NCI-H128 (cell line): ENCODE measurements around the gene IGSF11.
"Not testable (repeated sequence)": the region's sequence is repeated elsewhere in the genome, so short reads cannot be mapped to it uniquely, and the experiment has no call there.

Experiments
- DNase-seq: peaks from one replicate; lab custom pipeline; 2025; ENCODE audit not compliant: unreplicated experiment; lab: John Stamatoyannopoulos, UW

The IGSF11 gene

GRCh38 chr3:118990823-118991560 lies 43.7 kb downstream of the IGSF11 start:
- no peak for DNase-seq

GRCh38 chr3:118988198-118989130 lies 46.2 kb downstream of the IGSF11 start:
- DNase-seq: no peak

GRCh38 chr3:118987477-118987876 lies 47.2 kb downstream of the IGSF11 start:
- no peak for DNase-seq

GRCh38 chr3:118986734-118987133 lies 47.9 kb downstream of the IGSF11 start:
- DNase-seq: no peak

GRCh38 chr3:118984699-118985098 lies 49.9 kb downstream of the IGSF11 start:
- DNase-seq: no peak

GRCh38 chr3:118981494-118982134 lies 53.0 kb downstream of the IGSF11 start:
- DNase-seq: no peak

- DNase-seq: no peak
These were observed 53.8 kb downstream of the IGSF11 start for GRCh38 chr3:118980832-118981231.

- no peak for DNase-seq
These were observed 56.3 kb downstream of the IGSF11 start for GRCh38 chr3:118978393-118978758.

- no peak for DNase-seq
These were observed 56.8 kb downstream of the IGSF11 start for GRCh38 chr3:118977671-118978392.

GRCh38 chr3:118977118-118977517 lies 57.5 kb downstream of the IGSF11 start:
- DNase-seq: no peak

- not testable (repeated sequence) for DNase-seq
These were observed 59.2 kb downstream of the IGSF11 start for GRCh38 chr3:118975476-118975875.

GRCh38 chr3:118974356-118975097 lies 60.1 kb downstream of the IGSF11 start:
- no peak for DNase-seq

- DNase-seq: no peak
These were observed 61.6 kb downstream of the IGSF11 start for GRCh38 chr3:118973050-118973449.

- DNase-seq: no peak
These were observed 63.8 kb downstream of the IGSF11 start for GRCh38 chr3:118970819-118971218.

GRCh38 chr3:118968640-118969039 lies 66.0 kb downstream of the IGSF11 start:
- DNase-seq: no peak

GRCh38 chr3:118968111-118968510 lies 66.5 kb downstream of the IGSF11 start:
- no peak for DNase-seq

GRCh38 chr3:118966700-118967099 lies 67.9 kb downstream of the IGSF11 start:
- no peak for DNase-seq

- DNase-seq: no peak
These were observed 70.9 kb downstream of the IGSF11 start for GRCh38 chr3:118963711-118964110.

- DNase-seq: no peak
These were observed 73.7 kb downstream of the IGSF11 start for GRCh38 chr3:118960876-118961450.
